Stomach (tissue), 19 donors: ENCODE measurements around the gene ZSCAN29. TPM values are rescaled to one million over a fixed set of nuclear protein-coding genes. Genes with fewer than 3 reads are reported as not detected.

ENCODE experiments used
- DNase-seq, 2 donors: peaks; one replicate each; pipeline versions ENCODE4 v3.0.0 to v3.0.0-alpha.2; 2013 to 2019
- H3K27ac ChIP-seq, 5 donors: fragments of 200-600 bp in 4 of 5; sonication (generic) in 4 of 5; one replicate each; pipeline ENCODE4 v1.5.1; 2013 to 2019; ENCODE audit warnings: mild to moderate bottlenecking in 1 of 5, moderate library complexity in 1 of 5
- H3K27me3 ChIP-seq, 3 donors: fragments of 200-600 bp; sonication (generic); one replicate each; pipeline ENCODE4 v1.5.1; 2017 to 2019; ENCODE audit warnings: mixed run types in 1 of 3
- H3K36me3 ChIP-seq, 4 donors: fragments of 200-600 bp; sonication (generic); 1 replicate in 3 of 4; 2 replicates in 1 of 4; pipeline ENCODE4 v1.5.1; 2016 to 2019
- H3K4me1 ChIP-seq, 4 donors: fragments of 200-600 bp; sonication (generic); one replicate each; pipeline ENCODE4 v1.5.1; 2016 to 2019
- H3K4me3 ChIP-seq, 4 donors: fragments of 200-600 bp; sonication (generic) in 3 of 4; one replicate each; pipeline ENCODE4 v1.5.1; 2016 to 2019; ENCODE audit warnings: mild to moderate bottlenecking in 1 of 4
- H3K9me3 ChIP-seq, 4 donors: fragments of 200-600 bp; sonication (generic); one replicate each; pipeline ENCODE4 v1.5.1; 2016 to 2019
- CTCF ChIP-seq, 7 experiments: fragments of 450-650 bp in 4 of 7; fragments of 200-600 bp in 3 of 7; sonication (generic) in 3 of 7; IDR thresholded peaks; one replicate each; pipeline ENCODE4 v1.5.1; 2016 to 2019; ENCODE audit warnings: antibody characterized with exemption in 7 of 7, control low read depth in 2 of 7, mild to moderate bottlenecking in 1 of 7
- EP300 ChIP-seq: sonication (generic); formaldehyde crosslinking; IDR thresholded peaks from one replicate; pipeline ENCODE4 v1.6.1; 2017; ENCODE audit warnings: antibody characterized with exemption
- POLR2A ChIP-seq, 4 donors: fragments of 450-650 bp; IDR thresholded peaks; one replicate each; pipeline ENCODE4 v1.6.1; 2016; ENCODE audit warnings: antibody characterized with exemption in 4 of 4, control low read depth in 2 of 4, mild to moderate bottlenecking in 1 of 4, moderate library complexity in 1 of 4
- POLR2AphosphoS5 ChIP-seq, 3 donors: sonication (generic); formaldehyde crosslinking; IDR thresholded peaks; one replicate each; pipeline ENCODE4 v1.6.1; 2016; ENCODE audit warnings: antibody characterized with exemption in 3 of 3
- WGBS, 5 donors: extraction: QIAGEN DNeasy Blood & Tissue Kit in 3 of 5; methylation state at CpG; one replicate each; pipeline versions ENCODE4 v1.1.5 to v1.1.7; 2013 to 2018; 5-methylcytosine and 5-hydroxymethylcytosine counted together
- intact Hi-C: fragments of 100-400 bp; cut with DNase I; formaldehyde crosslinking; loops from one replicate; pipeline ENCODE4 v1.15.1; 2023; ENCODE audit warnings: low total_unique reads
- long read RNA-seq, 10 donors: transcript quantifications; one replicate each; lab custom pipeline, GENCODE V29; 2026
- polyA plus RNA-seq, 3 donors: library from polyadenylated mRNA; stranded (reverse); fragments of 200-250 nt; gene quantifications; one replicate each; pipeline ENCODE4 v1.2.3, GENCODE V29; 2013
- total RNA-seq, 5 donors: library from RNA; depleted of rRNA; stranded (reverse); fragments of >200 nt; gene quantifications; one replicate each; pipeline versions ENCODE4 v1.1.0 to v1.2.3, GENCODE V29; 2014 to 2016
- donor health status: healthy with polysubstance abuse.
- donor health status: Bipolar disorder and iron deficiency.
- donor health status: healthy.

ZSCAN29 gene
- total RNA-seq (10 to 100 TPM in 4 of 5 donors, 1 to 10 TPM in 1; 8.5 to 45.5 (median 36.7) TPM), polyA plus RNA-seq (1 to 10 TPM; 4.5 to 7.8 (median 6.1) TPM)
- long read RNA-seq, donor 1, result 0 reads
- long read RNA-seq, donor 2, full-length matches to known transcripts, result 1 of 1 reads
- long read RNA-seq, donor 2, partial matches to known transcripts, result 0 of 1 reads
- long read RNA-seq, donor 2, other reads (novel, unspliced or antisense), result 0 of 1 reads
- long read RNA-seq, donor 3, result 0 reads
- long read RNA-seq, donor 4, result 0 reads
- long read RNA-seq, donor 5, result 0 reads
- long read RNA-seq, donor 6, partial matches to known transcripts, result 0 of 1 reads
- long read RNA-seq, donor 6, other reads (novel, unspliced or antisense), result 0 of 1 reads
- long read RNA-seq, donor 7, result 0 reads
- long read RNA-seq, donor 8, full-length matches to known transcripts, result 2 of 2 reads
- long read RNA-seq, donor 8, partial matches to known transcripts, result 0 of 2 reads
- long read RNA-seq, donor 8, other reads (novel, unspliced or antisense), result 0 of 2 reads
- long read RNA-seq, donor 9, result 0 reads
- long read RNA-seq, donor 10, result 0 reads

GRCh38 chr15:43370975-43371974 is at the start of gene ZSCAN29, which contains the start of gene TUBGCP4:
ZSCAN29 (minus strand) TSS chr15:43371043; CDS start chr15:43369913, 1,130 bp downstream.
TUBGCP4 (plus strand) TSS chr15:43371101; CDS start chr15:43371355, 254 bp downstream.
- peak within 1 kb of the TSS; percentile 76 to 86 (median 82) for H3K27ac ChIP-seq
- no peaks in the 10 kb centered on the region for H3K9me3 ChIP-seq
- WGBS, 5 donors, result 2 to 3% (median 2%) methylated on average over 42 to 66 of the region's 66 CpGs
- H3K27me3 ChIP-seq, result no peaks in the 10 kb centered on the region
- DNase-seq, result peak; percentile 78 to 95
- peak within 1 kb of the TSS; percentile 65 to 93 (median 85) for H3K4me3 ChIP-seq
- peaks cover 5 to 46% (median 30%) of the 10 kb centered on the region in 4 donors for H3K4me1 ChIP-seq
- TF ChIP-seq POLR2AphosphoS5 (IDR thresholded peaks at IDR 0.05), result peak; percentile 30 to 78 (median 41)
- no peak for TF ChIP-seq POLR2A (IDR thresholded peaks at IDR 0.05)
- TF ChIP-seq EP300, result no peak
- peak in 5 of 7 experiments; percentile 12 to 31 (median 24) for TF ChIP-seq CTCF (IDR thresholded peaks at IDR 0.05)
- intact Hi-C loops, result no loop called here
- peaks cover 1 to 21% (median 17%) of the 10 kb centered on the region in 4 donors for H3K36me3 ChIP-seq

DNA sequence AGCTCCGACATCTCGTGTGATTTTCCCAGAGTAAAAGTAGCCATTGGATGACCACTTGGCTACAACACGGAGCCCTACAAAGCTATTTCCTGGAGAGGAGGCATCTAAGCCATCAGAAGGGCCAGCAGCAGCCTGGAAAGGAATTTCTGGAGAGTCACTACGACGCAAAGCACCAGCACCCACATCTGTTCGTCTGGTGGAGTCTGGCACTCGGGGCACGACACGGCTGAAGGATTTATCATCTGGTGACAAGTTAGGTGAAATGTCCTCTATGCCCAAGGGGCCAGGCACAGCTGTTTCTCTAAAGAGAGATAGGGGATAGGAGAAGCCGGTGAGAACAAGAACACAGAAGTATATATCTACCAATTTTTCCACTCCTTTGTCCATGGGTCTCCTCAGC is 49.6 kb upstream of the ZSCAN29 start:
- DNase-seq, result no peak
- Histone ChIP-seq H3K4me3 (no peak overlapping the region), H3K9me3 (no peaks in the 10 kb centered on the region), H3K27me3 (no peaks in the 10 kb centered on the region), H3K4me1 (no peaks in the 10 kb centered on the region), H3K36me3 (peaks cover 41 to 96% (median 95%) of the 10 kb centered on the region in 4 donors), H3K27ac (no peak overlapping the region)
- TF ChIP-seq EP300 (no peak), POLR2AphosphoS5 (IDR thresholded peaks at IDR 0.05) (no peak), POLR2A (IDR thresholded peaks at IDR 0.05) (no peak), CTCF (IDR thresholded peaks at IDR 0.05) (no peak)
- 94 to 96% (median 95%) methylated on average over 10 of the region's 10 CpGs for WGBS, 5 donors
- intact Hi-C loops, result no loop called here

DNA sequence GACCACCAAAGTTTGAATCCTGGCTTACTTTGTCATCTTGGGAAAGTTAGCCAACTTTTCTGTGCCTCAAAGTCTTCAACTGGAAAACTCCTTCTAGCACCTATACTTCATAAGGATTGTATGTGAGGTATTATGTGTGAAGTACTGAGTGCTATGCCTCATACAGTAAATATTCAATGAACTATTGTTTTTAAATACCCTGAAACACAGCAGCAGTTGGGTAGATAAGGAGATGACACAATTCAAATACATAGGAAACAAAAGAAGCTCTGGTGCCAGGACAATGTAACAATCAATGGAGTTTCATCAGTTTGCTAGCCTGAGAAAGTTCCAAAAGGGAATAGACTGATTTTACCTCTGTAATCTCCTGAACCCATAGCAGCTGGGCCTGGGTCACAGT is 43.4 kb upstream of the ZSCAN29 start:
- no peaks in the 10 kb centered on the region for H3K9me3 ChIP-seq
- DNase-seq, result no peak
- no peaks in the 10 kb centered on the region for H3K27me3 ChIP-seq
- H3K27ac ChIP-seq, result no peak overlapping the region
- H3K4me1 ChIP-seq, result no peaks in the 10 kb centered on the region
- H3K4me3 ChIP-seq, result no peak overlapping the region
- peaks cover 36 to 99% (median 98%) of the 10 kb centered on the region in 4 donors for H3K36me3 ChIP-seq
- no peak for TF ChIP-seq POLR2A (IDR thresholded peaks at IDR 0.05)
- TF ChIP-seq POLR2AphosphoS5 (IDR thresholded peaks at IDR 0.05), result no peak
- TF ChIP-seq CTCF (IDR thresholded peaks at IDR 0.05), result no peak
- TF ChIP-seq EP300, result no peak
- intact Hi-C loops, result no loop called here

- DNase-seq, result no peak
- intact Hi-C loops, result no loop called here
- Histone ChIP-seq H3K36me3 (peaks cover 57 to 100% (median 100%) of the 10 kb centered on the region in 4 donors), H3K27me3 (no peaks in the 10 kb centered on the region), H3K9me3 (no peaks in the 10 kb centered on the region), H3K4me1 (no peaks in the 10 kb centered on the region), H3K4me3 (no peak overlapping the region), H3K27ac (no peak overlapping the region)
- 95 to 100% (median 96%) methylated on average over 1 of the region's 1 CpG for WGBS, 5 donors
- no peak for TF ChIP-seq POLR2AphosphoS5 (IDR thresholded peaks at IDR 0.05)
- TF ChIP-seq POLR2A (IDR thresholded peaks at IDR 0.05), result no peak
- TF ChIP-seq EP300, result no peak
- TF ChIP-seq CTCF (IDR thresholded peaks at IDR 0.05), result no peak
Observed at GRCh38 chr15:43412096-43412495, 41.3 kb upstream of the ZSCAN29 start.
